Stimulated activated CD8-positive, alpha-beta memory T cell treated with anti-CD3 and anti-CD28 coated beads, Interleukin-12 subunit alpha, Interleukin-12 subunit beta, amount 100 ng/mL, for 1 hour (primary cell): ENCODE results near the gene GCLM.
"Not testable (repeated sequence)": the region's sequence is repeated elsewhere in the genome, so short reads cannot be mapped to it uniquely, and the experiment has no call there.

Experiments used
- DNase-seq: peaks from one replicate; pipeline ENCODE4 v3.0.0-alpha.2; 2020; ENCODE audit warnings: low read depth

The GCLM gene, protein sequence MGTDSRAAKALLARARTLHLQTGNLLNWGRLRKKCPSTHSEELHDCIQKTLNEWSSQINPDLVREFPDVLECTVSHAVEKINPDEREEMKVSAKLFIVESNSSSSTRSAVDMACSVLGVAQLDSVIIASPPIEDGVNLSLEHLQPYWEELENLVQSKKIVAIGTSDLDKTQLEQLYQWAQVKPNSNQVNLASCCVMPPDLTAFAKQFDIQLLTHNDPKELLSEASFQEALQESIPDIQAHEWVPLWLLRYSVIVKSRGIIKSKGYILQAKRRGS

GRCh38 chr1:93909146-93910050, at the start of gene GCLM:
TSS of gene GCLM (minus strand) at chr1:93909430. CDS start at chr1:93909163, 267 bp downstream.
- DNase-seq: peak; percentile 84

DNA sequence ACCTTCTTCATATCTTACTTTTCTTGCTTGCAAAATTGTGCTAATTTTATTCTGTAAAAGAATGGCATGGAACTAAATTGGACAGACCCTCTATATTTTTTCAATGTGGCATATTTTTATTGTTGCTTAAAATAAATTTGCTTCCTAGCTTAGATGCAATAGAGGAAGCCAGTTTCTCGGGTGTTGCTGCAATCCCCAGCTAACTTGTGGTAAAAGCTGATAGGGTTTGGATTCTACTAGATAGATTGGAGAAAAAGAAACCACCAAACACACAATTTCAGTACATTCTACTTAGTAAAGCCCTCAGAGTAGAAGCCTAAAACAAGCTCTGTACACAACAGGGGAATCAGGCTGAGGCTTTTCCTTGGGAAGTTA, 49.5 kb upstream of the GCLM start:
- no peak for DNase-seq

DNA sequence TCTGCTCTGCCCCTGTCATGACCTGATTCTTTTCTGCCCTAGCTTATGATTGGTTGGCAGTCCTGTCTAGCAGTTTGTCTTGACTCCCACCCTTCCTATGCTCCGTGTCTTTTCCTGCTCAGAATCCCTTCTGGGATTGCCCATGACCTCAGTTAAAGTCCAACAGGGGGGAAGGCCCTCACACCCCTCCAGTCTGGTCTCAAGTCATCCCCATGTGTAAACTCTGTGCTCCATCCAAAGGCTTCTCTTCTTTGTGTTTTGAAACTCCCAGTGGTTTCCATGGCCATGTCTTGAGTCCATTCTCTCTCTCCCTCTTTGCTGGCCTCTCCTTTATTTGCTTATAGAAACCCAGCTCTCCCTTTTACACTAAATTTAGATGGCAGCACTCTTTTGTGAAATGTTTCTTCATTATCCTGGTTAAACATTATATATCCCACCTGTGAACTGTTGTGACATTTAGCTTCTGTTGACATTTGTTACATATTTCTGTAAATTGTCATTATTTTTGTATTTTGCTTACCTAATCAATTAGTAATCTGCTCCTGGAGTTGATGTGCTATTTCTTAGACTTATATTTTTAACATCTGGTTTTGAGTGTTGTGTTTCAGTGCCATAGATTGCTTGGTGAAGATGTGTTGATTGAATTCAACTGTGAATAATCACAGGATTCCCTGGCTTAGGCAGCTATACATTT, 48.9 kb upstream of the GCLM start:
- no peak for DNase-seq

- DNase-seq: no peak
Observed at GRCh38 chr1:93955765-93956164, 46.5 kb upstream of the GCLM start.

DNA sequence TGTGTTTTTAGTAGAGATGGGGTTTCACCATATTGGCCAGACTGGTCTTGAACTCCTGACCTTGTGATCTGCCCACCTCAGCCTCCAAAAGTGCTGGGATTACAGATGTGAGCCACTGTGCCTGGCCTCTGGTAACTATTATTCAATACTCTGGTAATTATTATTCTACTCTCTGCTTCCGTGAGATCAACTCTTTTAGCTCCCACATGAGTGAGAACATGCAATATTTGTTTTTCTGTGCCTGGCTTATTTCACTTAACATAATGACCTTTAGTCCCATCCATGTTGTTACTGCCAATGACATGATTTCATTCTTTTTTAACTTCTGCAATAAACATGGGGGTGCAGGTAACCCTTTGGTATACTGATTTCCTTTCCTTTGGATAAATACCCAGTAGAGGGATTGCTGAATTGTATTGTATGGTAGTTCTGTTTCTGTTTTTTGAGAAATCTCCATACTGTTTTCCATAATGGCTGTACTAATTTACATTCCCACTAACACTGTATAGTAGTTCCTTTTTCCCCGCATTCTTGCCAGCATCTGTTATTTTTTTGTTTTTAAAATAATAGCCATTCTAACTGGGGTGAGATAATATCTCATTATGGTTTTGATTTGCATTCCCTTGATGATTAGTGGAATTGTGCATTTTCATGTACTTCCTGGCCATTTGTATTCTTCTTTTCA, 37.9 kb upstream of the GCLM start:
- not testable (repeated sequence) for DNase-seq

DNA sequence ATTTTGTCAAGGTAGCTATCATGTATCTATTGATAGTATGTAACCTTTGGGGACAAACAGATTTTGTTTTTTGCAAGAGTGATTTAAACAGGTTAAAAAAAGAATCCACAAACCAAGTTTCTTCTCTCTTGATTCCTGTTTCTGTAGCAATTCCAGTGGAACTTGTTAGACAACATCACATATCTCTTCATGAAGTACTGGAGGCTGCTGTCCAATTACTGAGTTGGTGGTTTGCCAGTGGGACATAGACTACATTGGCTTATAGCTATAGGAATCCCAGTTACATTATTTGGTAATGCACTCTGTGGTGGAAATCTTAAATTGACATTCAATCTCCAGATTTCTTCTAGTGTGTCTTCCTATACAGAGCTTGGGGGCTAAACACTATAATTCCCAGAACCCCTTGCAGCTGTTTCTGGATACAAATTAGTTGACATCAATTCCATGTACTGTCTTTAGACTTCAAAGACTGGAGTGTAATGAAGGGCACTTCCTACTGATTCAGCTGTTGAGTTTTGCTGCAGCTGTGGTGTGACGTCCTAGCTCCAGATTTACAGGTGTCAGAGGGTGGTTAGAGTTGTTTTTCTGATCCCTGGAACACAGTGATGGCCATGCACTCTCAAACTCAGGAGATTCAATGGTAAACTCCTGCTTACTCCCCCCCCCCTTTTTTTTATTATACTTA, 29.4 kb upstream of the GCLM start:
- DNase-seq: no peak

DNA sequence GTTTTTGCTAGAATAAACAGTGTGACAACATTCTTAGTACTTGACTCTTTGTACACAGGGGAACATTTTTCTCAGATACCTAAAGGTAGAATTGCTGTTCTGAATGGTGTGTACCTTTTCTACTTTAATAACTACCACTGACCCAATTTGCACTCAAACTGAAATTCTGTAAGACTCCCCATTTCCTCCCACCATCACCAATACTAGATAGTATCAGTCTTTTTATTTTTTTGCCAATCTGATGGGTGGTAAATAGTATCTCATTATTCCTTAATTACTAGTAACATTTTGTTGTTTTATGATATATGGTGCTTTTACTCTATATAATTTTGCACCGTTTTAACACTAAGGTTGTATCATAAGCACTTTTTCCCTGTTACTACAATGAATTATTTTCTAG, 28.8 kb upstream of the GCLM start:
- DNase-seq: no peak

DNA sequence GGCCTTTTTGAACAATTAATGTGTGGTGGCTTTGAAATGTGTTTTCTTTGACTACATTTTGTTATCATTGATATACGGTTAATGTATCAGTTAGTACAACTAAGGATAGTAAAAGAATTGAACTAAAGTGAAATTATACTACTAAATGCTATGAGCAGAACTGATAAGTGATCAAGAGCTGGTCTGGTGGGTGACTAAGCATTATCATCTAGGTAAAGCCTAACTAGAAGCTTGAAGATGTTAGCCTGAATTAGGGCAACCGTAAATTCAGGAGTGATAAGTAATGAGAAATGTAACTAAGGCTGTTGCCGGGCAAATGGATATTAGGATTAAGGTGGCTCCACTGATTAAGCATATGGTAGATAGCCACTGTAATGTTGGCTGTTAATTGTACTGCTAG, 16.0 kb upstream of the GCLM start:
- DNase-seq: no peak

- DNase-seq: no peak
Observed at GRCh38 chr1:93919780-93920179, 10.6 kb upstream of the GCLM start.

DNA sequence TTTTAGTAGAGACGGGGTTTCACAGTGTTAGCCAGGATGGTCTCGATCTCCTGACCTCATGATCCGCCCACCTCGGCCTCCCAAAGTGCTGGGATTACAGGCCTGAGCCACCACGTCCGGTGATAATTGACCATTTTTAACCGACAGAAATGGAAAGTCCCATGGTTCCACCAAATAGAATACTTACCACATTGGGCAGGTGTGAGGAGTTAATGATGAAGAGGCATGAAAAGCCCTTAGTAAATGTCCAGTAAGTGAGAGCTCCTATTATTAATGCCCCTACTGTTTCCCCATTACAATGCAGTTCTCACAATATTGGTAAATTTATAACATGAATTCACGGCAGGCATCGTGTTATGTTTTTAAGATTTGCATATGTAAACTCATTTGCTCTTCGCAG, 8.1 kb upstream of the GCLM start:
- no peak for DNase-seq

GRCh38 chr1:93910880-93911279, 1.6 kb upstream of the GCLM start:
- not testable (repeated sequence) for DNase-seq

DNA sequence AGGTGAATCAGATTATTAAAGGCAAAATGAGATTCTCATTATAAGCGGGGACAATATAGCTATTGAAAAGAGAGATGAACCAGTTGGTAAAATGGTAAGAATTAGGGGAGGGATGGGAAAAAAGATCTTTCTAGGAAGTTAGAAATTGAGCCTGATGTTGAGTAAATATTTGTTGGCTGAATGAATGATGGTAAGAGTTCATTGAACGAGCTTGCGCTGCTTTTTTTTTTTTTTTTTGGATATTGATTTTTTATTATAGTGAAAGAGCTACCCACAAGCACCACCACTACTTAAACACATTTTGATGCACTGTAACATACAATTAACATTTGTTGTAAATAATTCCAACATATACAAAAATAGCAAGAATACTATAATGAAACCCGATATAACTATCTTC, 1.1 kb upstream of the GCLM start:
- DNase-seq: no peak

DNA sequence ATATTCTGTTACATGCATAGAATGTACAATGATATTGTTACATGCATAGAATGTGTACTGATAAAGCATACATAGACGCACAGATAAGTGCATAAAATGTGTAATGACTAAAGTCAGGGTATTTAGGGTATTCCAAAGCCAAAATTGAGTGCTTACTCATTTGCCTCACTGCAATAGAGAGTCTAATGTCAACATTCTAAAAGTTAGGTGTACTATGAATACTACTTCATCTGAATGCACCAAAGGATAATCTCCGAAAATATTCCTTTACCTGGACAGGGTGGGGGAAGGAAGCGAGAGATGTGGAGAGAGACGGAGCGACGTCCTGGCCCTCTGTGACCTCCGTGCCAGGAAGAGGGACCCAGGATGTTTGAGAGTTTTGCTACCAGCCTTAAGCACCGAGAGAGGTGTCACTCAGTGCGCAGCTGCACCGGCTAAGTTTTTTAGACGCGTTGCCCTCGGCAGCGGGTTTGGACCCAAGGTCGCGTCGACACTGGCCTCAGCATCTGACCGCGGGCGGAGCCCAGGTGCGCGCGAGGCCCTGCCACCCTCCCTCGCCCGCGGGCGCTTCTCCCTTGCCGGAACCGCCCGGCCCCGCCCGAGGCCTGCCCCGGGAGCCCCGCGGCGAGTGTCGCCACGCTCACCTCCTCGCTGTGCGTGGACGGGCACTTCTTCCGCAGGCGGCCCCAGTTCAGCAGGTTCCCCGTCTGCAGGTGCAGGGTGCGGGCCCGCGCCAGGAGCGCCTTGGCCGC, 660 bp downstream of the GCLM start:
- peak; percentile 9 for DNase-seq

DNA sequence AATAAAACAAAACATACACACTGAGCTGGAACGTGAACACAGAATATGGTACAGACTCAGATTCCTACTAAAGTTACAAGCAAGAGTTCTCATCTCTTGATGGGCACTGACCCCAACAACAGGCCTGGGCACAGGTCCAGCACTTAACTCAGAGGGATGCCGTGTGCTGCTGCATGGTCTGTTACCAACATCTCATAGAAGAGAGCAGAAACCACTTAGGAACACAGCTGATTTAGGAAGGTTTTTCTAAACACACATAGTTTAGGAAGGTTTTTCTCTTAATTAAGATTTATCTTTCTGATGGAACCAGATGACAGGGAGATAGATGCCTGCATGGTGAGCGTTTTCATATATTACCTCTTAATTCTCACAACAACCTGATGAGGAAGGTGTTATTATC, 1.5 kb downstream of the GCLM start:
- no peak for DNase-seq

GRCh38 chr1:93906480-93906879, 2.8 kb downstream of the GCLM start:
- DNase-seq: no peak

DNA sequence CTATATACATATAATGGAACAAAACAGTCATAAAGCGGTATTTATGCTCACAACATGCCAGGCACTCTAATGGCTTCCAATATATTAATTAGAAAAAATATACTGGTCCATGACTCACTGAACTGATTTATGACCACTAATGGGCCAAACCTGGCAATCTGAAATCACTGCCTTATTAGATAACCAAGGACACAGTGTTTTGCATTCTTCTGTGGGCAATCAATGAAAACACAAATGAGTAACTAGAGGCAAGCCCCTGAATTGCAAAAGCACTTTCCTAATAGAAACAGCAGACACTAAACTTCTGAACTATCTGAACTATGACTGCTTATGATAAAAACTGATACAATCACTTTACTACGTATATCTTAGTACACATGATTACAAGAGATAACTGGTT, 3.5 kb downstream of the GCLM start:
- DNase-seq: no peak

DNA sequence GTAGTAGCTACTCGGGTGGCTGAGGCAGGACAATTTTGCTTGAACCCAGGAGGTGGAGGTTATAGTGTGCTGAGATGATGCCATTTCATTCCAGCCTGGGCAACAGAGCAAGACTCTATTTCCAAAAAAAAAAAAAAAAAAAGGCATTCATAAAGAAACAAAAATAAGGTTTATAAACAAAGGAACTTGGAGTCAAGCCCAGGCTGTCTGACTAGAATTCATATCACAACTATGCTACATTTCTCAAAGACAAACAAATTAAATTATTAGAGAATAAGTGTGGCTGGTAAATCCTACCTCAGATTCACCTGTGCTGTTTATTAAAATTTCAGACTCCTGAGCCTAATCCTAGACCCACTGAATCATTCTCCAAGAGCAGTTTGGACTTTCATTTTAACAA, 4.2 kb downstream of the GCLM start:
- DNase-seq: no peak

DNA sequence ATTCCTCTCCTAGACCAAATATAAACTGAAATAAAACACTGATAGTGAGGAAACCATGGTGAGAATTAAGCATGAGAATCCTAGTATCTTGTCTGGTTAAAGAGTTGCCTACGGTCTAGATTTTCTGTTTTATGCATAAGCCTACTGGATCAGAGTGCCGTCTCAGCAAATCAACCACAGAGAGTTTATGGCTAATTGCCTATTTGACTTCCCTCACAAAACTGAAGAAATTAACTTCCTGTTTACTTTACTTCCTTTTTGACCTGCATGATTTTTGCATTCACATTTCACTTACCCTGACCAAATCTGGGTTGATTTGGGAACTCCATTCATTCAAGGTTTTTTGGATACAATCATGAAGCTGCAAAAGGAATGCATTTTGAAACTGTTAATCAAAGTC, 5.0 kb downstream of the GCLM start:
- no peak for DNase-seq

DNA sequence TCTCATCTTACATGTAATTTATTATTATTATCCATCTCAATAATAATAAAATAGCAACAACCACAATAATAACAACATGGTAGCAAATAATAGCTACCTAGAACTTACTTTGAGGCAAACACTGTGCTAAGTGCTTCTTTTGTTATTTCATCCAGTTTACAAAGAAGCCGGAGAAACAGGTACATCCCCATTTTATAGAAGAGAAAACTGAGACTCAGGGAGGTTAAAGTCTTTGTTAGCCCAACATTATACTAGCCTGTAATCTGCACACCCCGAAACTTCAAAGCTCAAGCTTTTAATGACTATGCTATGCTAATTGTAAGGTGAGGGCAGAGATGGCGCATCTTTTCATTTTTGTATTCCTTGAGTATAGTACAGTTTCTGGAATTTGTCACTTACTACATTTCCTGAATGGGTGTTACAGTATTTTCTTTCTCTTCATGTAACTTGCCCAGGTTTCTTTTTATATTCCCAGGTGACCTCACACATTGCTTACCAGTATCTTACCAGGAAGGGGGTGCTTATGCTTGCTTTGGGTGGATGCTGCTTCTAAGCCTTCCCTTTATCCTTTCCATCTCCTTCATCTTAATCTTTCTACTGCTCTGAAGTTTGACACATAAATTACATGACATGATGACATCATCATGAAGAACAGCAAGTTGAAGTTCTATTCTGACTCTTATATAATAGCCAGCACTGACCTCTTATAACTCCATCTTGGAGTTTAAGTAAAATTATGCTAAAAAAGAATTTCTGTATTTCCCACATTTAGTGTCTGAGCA, 8.3 kb downstream of the GCLM start:
- DNase-seq: no peak

- DNase-seq: no peak
Observed at GRCh38 chr1:93899543-93900207, 9.6 kb downstream of the GCLM start.
